Thoracic aorta (tissue), 2 donors: ENCODE data around the gene WNT5A. TPM values are rescaled to one million over a fixed set of nuclear protein-coding genes. Genes with fewer than 3 reads are reported as not detected.

ENCODE experiments used
- ATAC-seq: fragments of 150-250 bp; one replicate; pipeline ENCODE4 v1.8.0; 2017; ENCODE audit warnings: low read depth; ENCODE audit not compliant: insufficient number of reproducible peaks, low FRiP score
- DNase-seq: peaks from one replicate; pipeline ENCODE4 v3.0.0-alpha.2; 2020; ENCODE audit warnings: low spot score
- H3K27ac ChIP-seq, 2 donors: fragments of 200-600 bp; sonication (generic); 1 replicate in 1 of 2; 2 replicates in 1 of 2; pipeline ENCODE4 v1.5.1; 2016; ENCODE audit warnings: mild to moderate bottlenecking in 2 of 2, moderate library complexity in 2 of 2
- H3K27me3 ChIP-seq: fragments of 200-600 bp; sonication (generic); replicated peaks from 2 replicates; pipeline ENCODE4 v1.6.0; 2016; ENCODE audit warnings: mild to moderate bottlenecking; ENCODE audit not compliant: insufficient read depth
- H3K36me3 ChIP-seq: fragments of 200-600 bp; sonication (generic); one replicate; pipeline ENCODE4 v1.5.1; 2016
- H3K4me1 ChIP-seq, 2 donors: fragments of 200-600 bp; sonication (generic); 1 replicate in 1 of 2; 2 replicates in 1 of 2; pipeline versions ENCODE4 v1.5.1 to v1.6.0; 2016; ENCODE audit warnings: low read depth in 2 of 2, mild to moderate bottlenecking in 1 of 2; ENCODE audit not compliant: control insufficient read depth in 1 of 2
- H3K4me3 ChIP-seq: fragments of 200-600 bp; sonication (generic); 2 replicates; pipeline ENCODE4 v1.5.1; 2016; ENCODE audit warnings: mild to moderate bottlenecking
- H3K9me3 ChIP-seq: fragments of 200-600 bp; sonication (generic); 2 replicates; pipeline ENCODE4 v1.5.1; 2016
- CTCF ChIP-seq: fragments of 200-600 bp; sonication (generic); IDR thresholded peaks from one replicate; pipeline ENCODE4 v1.5.1; 2019; ENCODE audit warnings: antibody characterized with exemption
- total RNA-seq, 2 donors: library from RNA; depleted of rRNA; stranded (reverse); fragments of >200 nt; gene quantifications; one replicate each; pipeline versions ENCODE4 v1.1.0 to v1.2.3, GENCODE V29; 2016

Gene WNT5A
- total RNA-seq, 2 donors from 2014 or later: 5.4 to 6.5 TPM

DNA sequence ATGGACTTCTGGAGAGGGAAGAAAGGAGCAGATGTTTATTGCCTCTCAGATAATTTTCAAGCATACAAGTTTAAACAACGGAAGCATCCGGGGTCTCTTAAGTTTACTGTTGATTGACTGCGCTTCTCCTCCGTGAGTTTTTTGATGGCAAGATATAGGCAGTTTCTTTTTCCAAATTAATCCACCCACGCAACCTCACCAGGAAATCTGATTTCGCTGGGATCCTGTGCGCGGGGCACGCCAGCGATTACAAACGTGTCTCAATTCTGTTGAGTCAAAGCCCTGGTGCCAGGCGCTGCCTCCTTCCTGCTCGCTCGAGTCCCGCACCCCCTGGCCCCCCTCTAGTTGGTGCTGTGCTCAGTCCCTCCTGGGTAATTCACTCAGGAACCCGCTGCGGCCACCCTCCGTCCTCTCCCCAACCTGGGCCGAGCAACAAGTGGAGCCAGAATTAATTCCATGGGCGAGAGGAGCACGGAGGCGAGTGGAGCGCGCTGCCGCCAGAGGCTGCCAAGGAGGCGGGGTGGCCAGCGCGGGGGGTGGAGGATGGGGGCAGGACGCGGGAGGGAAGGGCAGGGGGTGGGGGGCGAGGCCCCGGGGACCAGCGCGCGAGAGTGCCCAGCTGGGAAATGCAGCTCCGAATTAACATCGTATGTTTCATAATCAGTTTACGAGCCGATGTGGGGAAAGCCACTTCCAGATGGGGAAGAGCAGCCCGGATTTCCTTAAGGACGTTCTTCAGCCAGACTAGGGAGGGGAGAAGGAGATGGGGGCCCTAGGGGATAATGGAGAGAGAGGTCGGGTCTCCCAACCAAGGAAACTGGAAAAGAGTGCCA is 6.0 kb downstream of the WNT5A start:
- no peaks in the 10 kb centered on the region for H3K36me3 ChIP-seq
- TF ChIP-seq CTCF: no peak
- H3K4me1 ChIP-seq: peaks cover 10 to 34% of the 10 kb centered on the region in 2 donors
- H3K9me3 ChIP-seq: no peaks in the 10 kb centered on the region
- no peak for ATAC-seq
- H3K27ac ChIP-seq: no peak overlapping the region
- H3K27me3 ChIP-seq: peaks cover 21% of the 10 kb centered on the region
- no peak for DNase-seq
- H3K4me3 ChIP-seq: peak overlapping the region; percentile 61

DNA sequence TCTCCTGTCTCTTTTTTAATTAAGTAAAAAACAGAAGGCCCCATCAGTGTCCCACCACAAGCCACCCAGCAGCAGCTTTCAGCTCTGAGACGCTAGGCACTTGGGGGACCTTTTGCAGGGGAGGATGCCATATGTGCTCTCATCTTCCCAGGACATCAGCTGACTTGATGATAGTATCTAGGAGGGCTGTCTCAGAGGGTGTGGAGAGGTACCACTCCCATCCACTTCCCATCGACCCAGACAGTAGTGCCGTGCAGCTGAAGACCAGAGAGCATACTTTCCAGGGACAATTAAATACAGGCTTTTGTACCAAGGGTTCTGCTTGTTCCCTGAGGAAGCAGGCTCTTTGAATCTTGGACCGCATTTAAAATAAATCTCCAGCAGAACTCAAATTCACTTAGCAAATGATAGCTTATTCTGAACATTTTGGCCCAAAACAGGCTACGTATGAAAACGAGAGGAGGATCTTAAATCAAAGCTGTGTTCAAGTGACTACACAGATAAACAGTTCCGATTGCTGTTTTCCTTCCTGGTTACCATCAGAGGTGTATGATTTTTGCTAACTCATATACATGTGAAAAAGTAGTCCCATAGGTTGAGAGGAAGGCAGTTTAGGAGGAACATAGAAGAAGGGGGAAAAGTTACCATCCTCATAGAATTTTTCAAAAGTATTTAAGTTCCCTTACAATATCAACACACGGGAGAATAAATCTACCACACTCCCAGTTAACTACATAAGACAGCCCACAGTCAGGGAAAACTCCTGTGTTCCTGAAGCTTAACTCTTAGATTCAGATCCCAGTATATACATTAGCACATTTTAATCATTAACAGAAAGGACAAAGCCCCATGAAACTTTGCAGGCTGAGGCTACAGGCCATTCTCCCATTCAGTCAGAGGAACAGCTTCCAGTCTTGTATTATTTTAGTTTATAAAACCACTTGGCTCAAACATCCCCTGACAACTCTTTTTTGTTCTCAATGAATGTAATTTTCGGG is 9.5 kb downstream of the WNT5A start:
- no peak for TF ChIP-seq CTCF
- H3K27ac ChIP-seq: no peak overlapping the region
- no peaks in the 10 kb centered on the region for H3K36me3 ChIP-seq
- peaks cover 0 to 20% of the 10 kb centered on the region in 2 donors for H3K4me1 ChIP-seq
- H3K4me3 ChIP-seq: no peak overlapping the region
- DNase-seq: no peak
- no peak for ATAC-seq
- peaks cover 13% of the 10 kb centered on the region for H3K27me3 ChIP-seq
- no peaks in the 10 kb centered on the region for H3K9me3 ChIP-seq

GRCh38 chr3:55476515-55476914 is 10.6 kb downstream of the WNT5A start:
- Histone ChIP-seq H3K4me1 (peaks cover 0 to 9% of the 10 kb centered on the region in 2 donors), H3K27ac (no peak overlapping the region), H3K9me3 (no peaks in the 10 kb centered on the region), H3K36me3 (no peaks in the 10 kb centered on the region), H3K27me3 (peaks cover 13% of the 10 kb centered on the region), H3K4me3 (no peak overlapping the region)
- no peak for ATAC-seq
- DNase-seq: no peak
- TF ChIP-seq CTCF: no peak

DNA sequence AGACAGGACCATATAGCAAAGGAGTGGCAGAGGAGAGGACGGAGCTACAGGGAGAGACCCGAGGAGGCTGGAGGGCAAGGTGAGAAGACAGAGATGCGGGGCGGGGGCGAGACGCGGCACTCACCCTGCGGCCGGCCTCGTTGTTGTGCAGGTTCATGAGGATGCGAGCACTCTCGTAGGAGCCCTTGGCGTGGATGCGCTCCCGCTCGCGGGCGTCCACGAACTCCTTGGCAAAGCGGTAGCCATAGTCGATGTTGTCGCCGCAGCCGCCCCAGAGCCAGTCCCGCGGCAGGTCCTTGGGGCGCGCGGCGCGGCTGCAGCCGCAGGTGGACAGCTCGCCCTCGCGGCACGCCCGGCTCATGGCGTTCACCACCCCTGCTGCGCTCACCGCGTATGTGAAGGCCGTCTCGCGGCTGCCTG is 12.9 kb downstream of the WNT5A start:
- TF ChIP-seq CTCF: no peak
- no peaks in the 10 kb centered on the region for H3K9me3 ChIP-seq
- no peak overlapping the region for H3K27ac ChIP-seq
- DNase-seq (no peak), ATAC-seq (no peak)
- no peak overlapping the region for H3K4me3 ChIP-seq
- H3K4me1 ChIP-seq: no peaks in the 10 kb centered on the region
- no peaks in the 10 kb centered on the region for H3K36me3 ChIP-seq
- no peaks in the 10 kb centered on the region for H3K27me3 ChIP-seq

GRCh38 chr3:55473788-55474187 is 13.3 kb downstream of the WNT5A start:
- no peak for ATAC-seq
- no peak for TF ChIP-seq CTCF

More at GRCh38 chr3:55473788-55474187, 13.3 kb downstream of the WNT5A start:
- no peaks in the 10 kb centered on the region for H3K27me3 ChIP-seq
- DNase-seq: no peak
- no peaks in the 10 kb centered on the region for H3K36me3 ChIP-seq
- no peak overlapping the region for H3K4me3 ChIP-seq
- no peak overlapping the region for H3K27ac ChIP-seq
- H3K9me3 ChIP-seq: no peaks in the 10 kb centered on the region
- H3K4me1 ChIP-seq: no peaks in the 10 kb centered on the region
